ENCODE results near the gene FZD10. TPM values are rescaled to one million over a fixed set of nuclear protein-coding genes. Genes with fewer than 3 reads are reported as not detected.

FZD10 gene
- total and polyA plus RNA-seq, 2 of the 8 experiments (the other 6 are each of a cell fraction or from before 2014, with no cell fraction given), result 0.11 to 0.60 TPM

DNA sequence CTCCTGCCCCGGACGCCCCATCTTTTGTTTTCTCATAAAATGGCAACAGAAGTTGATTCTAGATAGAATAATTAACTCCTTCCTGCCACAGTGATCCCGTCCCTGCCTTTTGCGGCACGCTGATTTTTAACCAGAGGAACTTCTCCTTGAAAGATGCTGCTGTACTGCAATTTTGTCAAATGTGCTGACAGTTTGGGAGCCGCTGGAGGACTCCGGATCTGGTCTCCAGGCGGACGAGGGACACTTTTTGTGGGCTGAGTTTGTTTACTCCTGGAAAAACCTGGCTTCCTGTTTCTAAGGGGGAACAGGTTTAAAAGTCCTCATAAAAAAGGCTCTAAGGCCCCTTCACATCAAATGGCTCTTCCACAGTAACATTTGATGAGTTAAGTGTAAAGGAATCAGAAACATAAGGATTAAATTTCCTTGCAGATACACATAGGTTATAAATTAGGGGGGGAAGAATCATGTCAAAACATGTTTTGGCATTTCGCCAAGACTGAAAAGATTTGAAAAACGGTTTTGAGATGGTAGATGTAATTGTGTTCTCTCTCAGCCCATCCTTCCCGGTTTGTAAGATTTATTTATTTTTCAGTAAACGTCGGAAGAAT, 15.5 kb downstream of the FZD10 start:
- Histone ChIP-seq H3K27ac (ENCODE audit: low read depth, low read length) (no peak overlapping the region), H3K9ac (replicated peaks in 1 of 4; ENCODE audit: extremely low read depth in 1 of 4, low read depth in 3 of 4, low read length in 3 of 4) (no peak overlapping the region), H4K91ac (replicated peaks; ENCODE audit: insufficient read length, low read length) (no peak overlapping the region), H2AFZ (ENCODE audit: low read length) (no peak overlapping the region), H3K4ac (replicated peaks; ENCODE audit: insufficient read length, low read depth, low read length) (no peak overlapping the region), H3K23me2 (ENCODE audit: low read depth, low read length) (no peaks in the 10 kb centered on the region), H2BK5ac (ENCODE audit: low read depth, low read length) (no peak overlapping the region), H3K4me3 (ENCODE audit: extremely low read depth in 1 of 4, insufficient read depth in 2 of 4, low read depth in 3 of 4, low read length in 4 of 4) (no peak overlapping the region), H2BK120ac (replicated peaks; ENCODE audit: low read depth, low read length) (no peak overlapping the region), H4K20me1 (replicated peaks in 1 of 2; ENCODE audit: control insufficient read depth in 1 of 2, insufficient read depth in 2 of 2, low read length in 2 of 2) (no peaks in the 10 kb centered on the region), H3K14ac (ENCODE audit: insufficient read length) (no peak overlapping the region), H3K36me3 (ENCODE audit: control insufficient read depth in 2 of 4, insufficient read depth in 4 of 4, low read length in 3 of 4) (no peaks in the 10 kb centered on the region; a peak in 1 of 8 replicates), H3K27me3 (replicated peaks in 1 of 4; ENCODE audit: control insufficient read depth in 3 of 4, extremely low read depth in 1 of 4, insufficient read depth in 3 of 4, low read length in 3 of 4) (peaks cover 0 to 3% (median 0%) of the 10 kb centered on the region in 4 experiments; a peak in 3 of 7 replicates), H3K79me1 (ENCODE audit: low read depth, low read length) (no peaks in the 10 kb centered on the region), H2AK5ac (ENCODE audit: low read depth, low read length) (no peak overlapping the region), H2BK15ac (ENCODE audit: low read length) (no peak overlapping the region), H3K9me3 (ENCODE audit: insufficient read depth in 2 of 2, low read depth in 1 of 2, low read length in 1 of 2) (no peaks in the 10 kb centered on the region), H3K23ac (ENCODE audit: insufficient read length) (no peak overlapping the region), H3K4me1 (replicated peaks in 1 of 4; ENCODE audit: control insufficient read depth in 3 of 4, insufficient read depth in 4 of 4, low read length in 3 of 4) (peaks cover 0 to 6% (median 4%) of the 10 kb centered on the region in 4 experiments; a peak in 5 of 7 replicates), H3K18ac (ENCODE audit: extremely low read depth, low read length) (no peak overlapping the region), H3K4me2 (ENCODE audit: insufficient read depth in 1 of 2, low read depth in 2 of 2, low read length in 2 of 2) (no peak overlapping the region), H3K79me2 (ENCODE audit: control insufficient read depth in 1 of 2, insufficient read depth in 2 of 2, low read length in 2 of 2) (no peaks in the 10 kb centered on the region), H2BK12ac (ENCODE audit: low read depth, low read length) (no peak overlapping the region), H2BK20ac (ENCODE audit: low read length) (no peak overlapping the region), H4K5ac (ENCODE audit: insufficient read length, low read depth, low read length) (no peak overlapping the region), H3K56ac (replicated peaks; ENCODE audit: insufficient read length, low read depth, low read length) (no peak overlapping the region), H4K8ac (ENCODE audit: extremely low read depth, insufficient read depth, low read length) (no peak overlapping the region)
- POLR2A ChIA-PET (ENCODE audit: partially characterized antibody), result no interaction called here
- TF ChIP-seq PHF8 (conservative IDR thresholded peaks at IDR 0.05; ENCODE audit: low read depth, low read length) (no peak), CREB1 (IDR thresholded peaks at IDR 0.05) (no peak), CBX8 (IDR thresholded peaks at IDR 0.05; ENCODE audit: borderline replicate concordance, low read depth, low read length) (no peak), POU5F1 (IDR thresholded peaks at IDR 0.05; ENCODE audit: low read depth, low read length) (no peak), CHD1 (IDR thresholded peaks at IDR 0.05; ENCODE audit: low read depth, low read length) (no peak), CEBPB (IDR thresholded peaks at IDR 0.05; ENCODE audit: low read depth, low read length) (no peak)
- FAIRE-seq, result no peak
- DNase-seq (ENCODE audit: low read depth in 1 of 2, low spot score in 2 of 2), result no peak
- 81% methylated on average over 14 of the region's 14 CpGs; no CpG with 5 or more reads in 1 of the 2 experiments for WGBS, 2 experiments (ENCODE audit: extremely low coverage in 1 of 2, insufficient coverage in 1 of 2, insufficient read length in 1 of 2, insufficient replicate concordance in 2 of 2, low coverage in 1 of 2, low lambda C conversion rate in 2 of 2, missing lambda C conversion rate in 1 of 2)
- CTCF ChIA-PET (ENCODE audit: partially characterized antibody), result interaction anchor here (1.0 kb wide), 1 partner anchor 158 kb away, joined by 3 read pairs; no protein-coding TSS in a partner anchor
